GM21526 (cell line): ENCODE data around the gene PNLIPRP2.

ENCODE experiments used
- ATAC-seq: cut with Tn5 transposase; IDR thresholded peaks from one replicate; pipeline ENCODE4 v1.9.1; 2021; ENCODE audit warnings: moderate library complexity; ENCODE audit not compliant: unreplicated experiment, low FRiP score

PNLIPRP2 gene

DNA sequence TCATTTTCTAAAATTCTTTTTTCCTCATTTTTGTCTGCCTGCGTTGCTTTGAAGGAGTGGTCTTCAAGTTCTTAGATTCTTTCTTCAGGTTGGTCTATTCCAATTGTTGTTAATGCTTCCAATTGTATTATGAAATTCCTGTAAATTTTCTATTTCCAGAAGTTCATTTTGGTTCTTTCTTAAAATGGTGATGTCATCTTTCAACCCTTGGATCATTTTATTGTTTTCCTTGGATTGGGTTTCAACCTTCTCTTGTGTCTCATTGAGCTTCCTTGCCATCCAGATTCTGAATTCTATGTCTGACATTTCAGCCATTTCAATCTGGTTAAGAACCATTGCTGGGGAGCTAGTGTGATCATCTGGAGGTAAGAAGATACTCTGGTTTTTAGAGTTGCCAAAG, 33.1 kb downstream of the PNLIPRP2 start:
- ATAC-seq = no peak

DNA sequence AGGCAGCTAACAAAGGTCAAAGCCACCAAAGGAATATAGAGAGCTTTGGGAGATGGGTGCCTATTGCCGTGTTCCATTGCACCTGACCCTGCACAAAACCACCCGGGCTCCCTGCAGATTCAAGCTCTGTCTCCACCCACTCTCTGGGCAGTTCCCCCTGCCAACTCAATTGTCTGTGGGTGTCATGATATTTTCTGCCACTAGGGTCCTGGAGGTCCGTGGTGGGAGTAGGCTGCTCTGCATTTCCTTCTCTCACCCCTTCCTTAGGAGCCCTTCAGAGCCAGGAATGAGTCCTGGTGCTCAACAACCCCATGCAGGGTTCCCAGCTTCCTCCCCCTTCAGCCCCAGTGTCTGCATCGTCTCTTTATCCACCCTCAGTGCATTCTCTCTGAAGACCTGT, 34.1 kb downstream of the PNLIPRP2 start:
- no peak for ATAC-seq

DNA sequence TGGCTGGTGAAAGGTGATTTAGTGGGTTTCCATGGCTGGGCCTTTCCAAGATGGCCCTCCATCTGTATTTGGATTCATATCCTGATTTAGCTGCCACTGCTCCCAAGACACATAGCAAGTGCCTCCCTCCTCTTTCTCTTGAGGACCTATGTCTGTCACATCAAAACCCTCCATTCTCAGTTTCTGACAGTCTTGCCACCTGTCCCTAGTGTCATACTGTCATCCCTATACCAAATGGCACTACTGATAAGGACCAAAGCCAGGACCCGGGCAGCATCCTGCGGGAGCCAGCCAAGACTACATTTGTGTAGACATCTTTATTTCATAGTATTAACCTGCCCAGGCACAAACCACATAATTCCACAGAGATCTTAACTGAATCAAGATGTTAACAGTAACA, 34.8 kb downstream of the PNLIPRP2 start:
- ATAC-seq = no peak

DNA sequence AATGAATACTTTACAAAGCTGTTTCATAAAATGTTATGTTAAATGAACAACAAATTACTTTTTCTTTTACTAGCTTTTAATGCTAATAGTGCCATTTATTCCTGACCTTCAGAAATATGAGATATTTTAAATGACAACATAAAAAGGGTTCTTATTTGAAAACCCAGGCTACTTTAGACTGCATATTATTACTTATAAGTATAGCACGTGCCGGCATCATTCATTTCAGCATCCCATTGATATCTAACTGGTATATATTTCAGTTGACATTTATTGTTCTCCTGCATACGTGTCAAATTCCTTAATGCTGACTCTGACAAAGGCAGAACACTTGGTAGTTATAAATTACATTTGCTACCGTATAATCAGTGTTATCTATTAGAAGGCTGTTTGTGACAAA, 35.3 kb downstream of the PNLIPRP2 start:
- ATAC-seq = no peak

DNA sequence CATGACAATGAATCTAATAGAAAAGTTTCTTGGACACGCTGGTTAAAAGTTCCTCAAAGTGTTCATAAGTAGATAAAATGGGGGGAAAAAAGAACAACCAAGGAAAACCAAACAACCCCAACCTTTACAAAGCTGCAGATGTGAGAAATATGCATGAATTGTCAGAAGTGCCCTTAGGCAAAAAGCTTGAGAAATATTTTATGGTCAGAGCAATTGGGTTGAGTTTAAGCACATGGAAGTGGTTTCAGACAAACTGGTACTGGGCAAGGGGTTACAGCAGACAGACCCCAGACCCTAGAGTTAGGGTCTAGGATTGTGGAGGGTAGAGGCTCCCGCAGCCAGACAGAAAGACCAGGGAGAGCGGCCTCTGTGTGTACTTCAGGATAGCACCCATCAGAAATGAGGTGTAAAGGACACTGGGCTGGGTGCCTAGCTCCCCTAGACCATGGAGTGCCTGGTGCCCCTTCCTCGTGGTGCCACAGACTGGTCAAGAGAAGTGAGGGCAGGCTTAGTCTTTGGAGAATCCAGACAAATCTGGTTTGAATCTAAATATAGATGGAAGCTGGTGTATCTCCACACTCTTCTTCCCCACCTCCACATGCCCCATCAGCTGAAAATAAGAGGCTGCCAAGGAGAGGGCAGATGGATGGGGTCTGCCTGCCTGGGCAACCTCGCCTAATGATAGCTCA, 37.3 kb downstream of the PNLIPRP2 start:
- no peak for ATAC-seq

DNA sequence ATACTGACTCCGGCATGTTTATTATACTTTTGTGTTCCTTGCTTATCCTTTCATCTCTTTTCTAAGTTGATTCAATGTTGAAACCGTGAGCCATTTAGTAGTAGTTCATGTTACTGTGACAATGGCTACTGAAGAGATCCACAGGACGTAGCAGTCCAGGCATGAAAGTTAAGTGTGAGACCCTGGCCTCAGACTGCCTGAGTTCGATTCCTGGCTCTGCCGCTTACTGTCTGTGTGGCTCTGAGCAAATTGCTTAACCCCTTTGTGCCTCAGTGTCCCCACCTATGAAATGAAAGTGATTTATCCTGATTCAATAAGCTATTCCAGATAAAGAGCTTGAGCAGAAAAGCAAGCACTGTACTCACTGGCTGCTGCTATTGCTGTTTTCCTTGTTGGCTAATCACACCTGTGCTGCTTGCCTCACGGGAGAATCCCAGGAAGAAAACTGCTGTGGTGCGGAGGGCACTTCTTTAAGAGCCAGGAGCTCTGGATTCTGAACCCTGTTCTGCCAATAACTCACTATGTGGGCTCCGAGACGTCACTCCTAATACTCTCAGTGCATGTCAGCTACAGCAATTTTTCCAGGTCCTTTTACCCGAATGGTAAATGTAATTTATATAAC, 38.4 kb downstream of the PNLIPRP2 start:
- no peak for ATAC-seq

DNA sequence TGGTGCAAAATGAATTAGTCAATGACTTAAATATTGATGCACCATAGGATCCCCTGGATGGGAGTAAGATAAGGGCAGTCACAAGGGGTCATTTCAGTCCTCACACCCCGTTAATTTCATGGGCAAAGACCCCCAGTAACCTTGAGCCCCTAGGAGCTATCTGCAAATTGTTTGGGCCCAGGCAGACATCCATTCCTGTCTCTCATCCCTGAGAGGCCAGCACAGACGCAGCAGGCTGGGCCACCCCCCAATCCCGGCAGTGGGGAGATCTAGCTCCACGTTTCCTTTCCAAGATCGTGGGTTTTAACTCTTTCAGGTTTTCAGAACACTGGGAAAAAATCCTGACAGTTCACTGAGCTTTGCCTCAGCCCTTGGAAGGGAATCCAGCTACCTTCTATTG, 40.1 kb downstream of the PNLIPRP2 start:
- ATAC-seq = no peak

DNA sequence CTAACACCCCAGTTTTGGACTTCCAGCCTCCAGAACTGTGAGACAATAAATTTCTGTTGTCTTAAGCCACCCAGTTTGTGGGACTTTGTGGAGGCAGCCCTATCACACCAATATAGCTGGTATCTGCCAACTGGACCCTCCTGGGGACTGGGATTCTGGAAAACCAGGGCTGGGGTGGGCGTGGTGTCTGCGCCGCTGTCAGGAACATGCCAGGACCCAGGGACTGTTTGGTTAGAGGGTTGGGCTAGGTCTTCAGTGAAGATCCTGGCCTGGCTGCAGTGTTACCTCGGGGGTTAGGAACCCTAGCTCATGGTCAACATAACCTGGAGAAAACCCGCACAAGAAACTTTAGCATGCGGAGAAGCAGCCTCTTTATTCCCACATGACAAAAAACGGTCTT, 42.6 kb downstream of the PNLIPRP2 start:
- ATAC-seq = no peak

DNA sequence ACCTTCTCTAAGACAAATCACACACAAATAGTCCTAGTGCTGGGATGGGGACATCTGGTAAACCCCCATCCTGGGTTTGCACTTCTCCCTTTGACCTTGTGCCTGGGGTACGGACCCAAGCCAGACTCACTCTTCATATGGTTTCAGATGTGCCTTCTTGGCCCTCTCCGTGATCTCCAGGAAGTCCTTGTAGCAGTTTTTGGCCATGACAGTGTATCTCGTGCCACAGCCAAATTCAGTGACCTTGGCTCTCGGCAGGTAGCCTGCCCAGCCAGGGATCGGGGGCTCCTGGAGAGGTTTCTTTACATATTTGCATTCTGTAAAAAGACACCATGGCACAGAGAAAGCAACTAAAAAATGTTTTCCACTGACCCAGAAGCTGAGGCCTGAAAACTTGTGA, 43.9 kb downstream of the PNLIPRP2 start:
- ATAC-seq = no peak

DNA sequence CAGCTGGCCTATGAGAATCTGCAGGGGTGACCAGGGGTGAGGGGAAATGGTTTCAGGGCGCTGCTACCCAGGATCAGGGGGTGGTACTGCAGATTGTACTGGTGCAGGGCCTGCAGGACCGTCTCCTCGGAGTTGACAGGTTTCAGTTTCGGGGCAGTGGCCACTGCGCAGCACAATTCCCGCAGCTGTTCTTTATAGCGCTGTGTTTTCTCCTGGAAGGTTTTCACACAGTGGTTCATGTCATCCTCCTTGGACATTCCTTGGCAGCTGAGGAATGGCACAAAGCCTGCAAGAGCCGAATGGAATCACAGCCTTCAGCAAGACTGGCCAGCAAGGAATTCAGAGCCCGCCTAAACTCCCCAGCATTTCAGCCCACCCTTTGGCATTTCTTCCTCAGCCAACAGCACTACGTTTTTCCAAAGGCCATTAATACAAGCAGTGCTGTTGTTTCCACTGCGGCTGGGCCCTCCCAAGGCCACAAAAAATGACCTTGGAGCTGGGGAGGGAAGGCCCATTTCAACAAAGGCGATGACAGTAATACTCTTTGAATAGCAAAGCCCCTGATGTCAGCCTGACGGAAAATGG, 44.9 kb downstream of the PNLIPRP2 start:
- no peak for ATAC-seq

DNA sequence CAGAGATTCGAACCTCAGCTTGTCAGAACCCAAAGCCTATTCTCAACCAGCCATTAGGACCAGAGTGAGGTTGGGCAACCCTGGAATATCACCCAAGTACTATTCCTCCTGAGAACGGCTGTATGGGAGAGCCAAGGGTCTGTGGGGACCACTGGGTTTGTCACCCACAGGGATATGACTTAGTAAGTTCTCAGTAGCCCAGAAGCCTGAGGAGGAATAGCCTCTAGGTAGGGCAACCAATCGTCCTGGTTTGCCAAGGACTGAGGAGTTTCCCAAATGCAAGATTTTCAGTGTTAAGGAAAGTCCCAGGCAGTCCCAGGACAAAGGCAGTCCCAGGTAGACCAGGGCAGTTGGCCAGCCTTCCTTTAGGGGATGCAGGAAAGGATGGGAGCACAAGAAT, 46.7 kb downstream of the PNLIPRP2 start:
- no peak for ATAC-seq

DNA sequence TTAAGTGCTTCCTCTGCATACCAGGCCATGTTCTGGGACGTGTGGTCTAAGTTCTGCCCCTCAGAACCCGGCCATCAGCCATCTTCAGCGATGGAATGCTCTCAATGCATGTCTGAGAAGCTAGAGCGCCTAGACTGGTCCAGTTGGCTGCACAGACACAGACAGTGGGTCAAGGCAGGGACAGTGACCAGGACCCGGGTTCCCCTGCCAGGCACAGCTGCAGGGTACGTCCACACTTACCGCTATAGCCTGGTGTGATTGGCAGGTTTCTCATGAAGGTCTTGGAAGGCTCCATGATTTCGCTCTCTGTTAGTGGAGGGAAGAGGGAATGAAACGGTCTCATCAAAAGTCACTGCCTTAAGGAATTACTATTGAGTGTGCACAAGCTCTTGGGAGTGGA, 47.3 kb downstream of the PNLIPRP2 start:
- no peak for ATAC-seq

DNA sequence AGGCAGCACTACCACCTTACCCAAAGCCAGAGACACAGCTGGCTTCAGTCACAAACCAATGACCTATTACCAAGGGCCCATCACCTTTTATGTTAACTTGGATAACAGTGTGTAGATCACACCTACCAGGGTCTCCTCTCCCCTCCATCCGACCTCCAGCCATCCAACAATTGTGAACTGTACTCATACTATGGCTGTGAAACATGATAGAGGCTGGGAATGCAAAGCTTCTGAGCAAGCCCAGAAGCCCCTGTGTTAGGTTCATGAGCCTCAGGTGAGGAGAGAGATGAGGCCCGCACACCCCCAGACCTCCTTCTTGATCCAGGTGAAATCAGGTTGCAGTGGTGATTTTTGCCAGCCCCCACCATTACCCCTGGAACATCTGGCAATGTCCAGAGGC, 47.7 kb downstream of the PNLIPRP2 start:
- no peak for ATAC-seq

DNA sequence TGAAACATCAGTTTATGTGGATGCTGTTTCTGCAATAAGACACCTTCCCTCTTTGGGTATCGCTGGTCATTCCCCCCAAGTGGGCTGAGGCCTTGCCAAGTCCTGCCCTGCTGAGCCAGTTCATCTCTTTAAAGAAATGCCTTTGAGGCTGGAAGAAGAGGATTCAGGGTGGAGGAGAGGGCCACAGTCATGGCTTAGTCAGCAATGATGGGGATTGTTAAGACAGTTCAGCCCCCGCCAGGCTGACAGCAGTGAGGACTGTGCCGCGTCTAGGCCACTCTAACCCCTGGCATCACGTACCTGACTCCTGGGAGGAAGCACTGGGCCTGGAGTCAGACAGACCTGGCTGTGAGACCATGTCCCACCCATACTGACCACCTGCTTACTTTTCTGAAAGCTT, 48.3 kb downstream of the PNLIPRP2 start:
- ATAC-seq = no peak

DNA sequence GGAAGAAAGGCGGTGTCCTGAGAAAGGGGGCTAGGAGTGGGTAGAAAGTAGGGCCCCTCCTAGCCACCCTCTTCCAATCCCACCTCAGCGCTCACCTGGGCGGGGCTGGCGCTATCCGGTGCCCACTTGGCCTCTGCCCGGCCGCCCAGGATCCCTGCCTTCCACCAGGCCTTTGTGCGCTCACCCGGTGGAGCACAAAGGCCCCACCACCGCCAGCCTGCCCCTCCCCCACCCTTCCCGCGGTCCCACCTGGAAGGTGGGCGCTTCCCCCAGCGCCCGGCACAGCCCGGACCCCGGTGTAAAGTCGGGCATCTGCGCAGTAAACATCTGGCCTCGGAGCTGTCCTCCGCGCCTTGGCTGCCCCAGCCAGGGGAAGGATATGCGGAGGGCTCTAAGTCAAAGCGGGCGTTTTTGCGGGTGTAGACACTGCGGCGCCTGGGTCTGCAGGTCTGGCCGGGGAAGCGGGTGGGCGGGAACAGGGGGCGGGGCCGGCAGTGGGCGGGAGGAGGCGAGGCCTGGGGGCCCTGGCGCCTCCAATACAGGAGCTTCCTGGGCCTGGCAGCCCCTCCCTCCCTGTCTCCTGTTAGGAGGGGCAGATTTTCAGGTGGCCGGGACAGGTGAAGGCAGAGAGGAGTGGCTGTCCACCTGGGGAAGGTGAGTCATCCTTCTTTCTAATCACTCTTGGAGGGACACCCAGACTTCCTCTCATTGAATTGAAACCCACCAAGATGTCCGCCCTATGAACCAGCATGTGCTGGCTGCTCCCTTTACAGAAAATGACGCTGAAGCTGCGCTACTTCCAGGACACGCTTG, 49.3 kb downstream of the PNLIPRP2 start:
- no peak for ATAC-seq

DNA sequence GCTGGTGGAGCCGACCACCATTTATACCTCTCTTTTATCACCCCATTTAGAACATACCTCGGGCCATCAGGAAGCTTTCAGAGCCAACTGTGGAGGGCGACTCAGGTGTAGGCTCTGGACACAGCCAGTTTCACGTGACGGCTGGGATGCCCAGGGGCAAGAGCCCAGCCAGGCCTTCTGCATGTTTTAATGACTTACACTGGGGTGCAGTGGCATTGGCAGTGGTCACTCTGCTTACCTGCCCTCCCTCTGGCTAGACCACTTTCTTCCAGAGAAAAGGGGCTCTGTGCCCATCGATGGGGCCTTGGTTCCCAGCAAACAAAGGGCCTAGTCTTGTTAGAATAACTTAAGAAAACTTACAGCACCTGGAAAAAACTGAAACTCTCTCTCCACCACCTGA, 50.0 kb downstream of the PNLIPRP2 start:
- ATAC-seq = no peak

DNA sequence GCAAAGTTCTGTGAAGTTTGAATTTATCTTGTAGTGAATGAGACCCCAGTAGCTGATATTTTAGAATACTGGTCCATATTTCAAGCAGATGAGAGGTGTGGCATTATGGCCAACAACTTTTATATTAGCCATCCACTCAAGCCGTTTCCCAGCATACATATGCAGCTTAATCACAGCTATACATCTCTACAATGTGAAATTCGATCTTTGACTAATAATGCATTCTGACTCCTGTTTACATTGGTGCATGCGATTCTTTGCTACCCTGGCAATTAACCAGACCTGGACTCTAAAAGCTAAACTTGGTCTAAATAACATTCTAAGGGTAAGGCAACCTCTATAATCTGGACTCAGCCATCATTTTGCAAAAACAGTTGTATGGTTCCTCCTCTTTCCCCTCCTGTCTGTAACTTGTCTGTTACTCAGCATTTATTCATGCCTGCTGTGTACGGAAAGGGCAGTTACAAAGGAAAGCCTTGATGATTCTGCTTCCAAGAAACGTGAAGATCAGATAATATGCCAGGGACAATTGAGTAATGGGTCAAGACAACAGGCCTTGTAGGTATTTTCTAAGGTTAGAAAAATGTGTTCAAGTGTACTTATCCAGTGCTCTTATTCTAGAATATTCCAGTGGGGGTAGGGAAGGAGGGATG, 50.6 kb downstream of the PNLIPRP2 start:
- ATAC-seq = no peak

DNA sequence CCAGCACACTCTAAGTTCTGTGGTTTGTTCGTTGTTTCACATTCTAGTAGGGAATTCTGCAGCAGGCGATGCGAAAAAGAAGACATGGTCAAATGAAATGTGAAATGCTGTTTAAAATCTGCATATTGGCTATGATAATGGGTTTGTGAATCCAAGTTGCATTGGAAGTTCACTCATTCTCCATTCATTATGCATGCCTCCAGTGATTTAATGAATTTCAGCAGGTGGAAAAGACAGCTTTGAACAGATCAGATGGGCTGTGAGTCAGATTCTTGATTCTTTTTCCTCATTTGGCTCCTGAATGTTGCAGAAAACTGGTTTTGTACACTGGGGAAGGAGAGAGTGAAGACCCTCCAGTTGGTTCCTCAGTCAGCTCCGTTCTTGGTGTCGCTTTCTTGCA, 52.1 kb downstream of the PNLIPRP2 start:
- ATAC-seq = no peak

DNA sequence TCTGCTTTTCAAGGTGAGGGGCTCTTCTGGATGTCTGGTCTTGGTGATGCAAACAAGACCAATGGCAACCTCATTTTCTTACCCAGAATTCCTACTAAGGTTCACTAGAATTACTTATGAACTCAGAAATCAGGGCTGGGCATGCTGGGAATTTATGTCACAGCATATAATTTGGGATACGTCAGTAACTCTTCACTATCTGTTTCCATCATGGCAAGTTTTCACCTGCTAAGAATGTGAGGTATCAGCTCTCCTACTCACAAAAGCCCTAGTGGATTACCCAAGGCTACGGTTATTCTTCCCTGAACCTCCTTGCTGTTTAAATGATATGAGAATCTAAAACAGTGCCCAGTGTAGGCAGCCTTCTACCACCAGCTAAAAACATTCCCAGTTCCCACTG, 53.1 kb downstream of the PNLIPRP2 start:
- no peak for ATAC-seq

DNA sequence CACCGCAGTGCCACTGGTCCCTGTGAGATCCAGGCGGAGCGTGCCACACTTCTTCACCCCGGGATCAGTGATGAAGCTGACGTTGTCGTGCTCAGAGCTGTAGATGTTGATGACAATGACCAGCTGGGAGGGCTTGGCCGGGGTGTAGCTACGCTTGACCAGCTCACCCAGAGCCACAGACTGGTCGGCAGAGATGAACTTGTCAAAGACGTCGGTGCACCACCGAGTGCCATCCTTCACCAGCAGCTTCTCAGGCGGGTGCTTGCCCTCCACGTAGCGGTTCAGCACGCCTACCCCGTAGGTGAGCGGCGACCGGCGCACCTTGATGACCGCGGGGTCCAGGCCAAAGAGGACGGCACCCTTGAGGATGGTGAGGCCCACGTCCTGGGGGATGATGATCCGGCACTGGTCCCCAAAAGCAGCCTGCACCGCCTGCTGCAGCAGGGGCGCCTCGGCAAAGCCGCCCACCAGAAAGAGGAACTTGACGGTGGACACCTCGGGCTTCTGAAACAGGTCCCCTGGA, 54.2 kb downstream of the PNLIPRP2 start:
- no peak for ATAC-seq

DNA sequence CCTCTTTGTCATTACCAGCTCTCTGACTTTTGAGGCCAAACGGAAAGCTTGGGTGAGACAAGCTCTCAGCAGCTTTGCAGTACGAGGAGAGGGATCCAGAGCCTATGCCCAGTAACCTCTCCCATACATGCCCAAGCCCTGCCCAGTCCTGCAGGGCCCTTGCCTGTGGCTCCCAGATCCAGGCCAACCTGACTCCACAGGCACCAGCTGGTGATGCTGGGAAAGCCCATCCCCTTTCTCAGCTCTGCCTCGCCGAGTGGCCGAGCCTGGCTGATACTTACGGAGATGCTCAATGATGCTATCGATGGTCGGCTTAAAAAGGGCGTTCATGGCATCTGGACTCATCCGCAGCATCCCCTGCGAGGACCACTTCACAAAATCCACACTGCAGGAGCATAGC, 55.4 kb downstream of the PNLIPRP2 start:
- no peak for ATAC-seq
